Smooth muscle cell (in vitro differentiated cells): ENCODE measurements around the gene RALGAPA2. TPM values are rescaled to one million over a fixed set of nuclear protein-coding genes. Genes with fewer than 3 reads are reported as not detected.
A peak's percentile ranks its signal among the peaks of the same experiment; 100 is the strongest.

Source experiments
- DNase-seq: peaks from one replicate; lab custom pipeline; 2025; ENCODE audit not compliant: unreplicated experiment; lab: John Stamatoyannopoulos, UW
- H2AFZ ChIP-seq: fragments of 200-600 bp; sonication (generic); 2 replicates; pipeline ENCODE4 v1.6.0; 2016; ENCODE audit warnings: antibody characterized with exemption, low read depth, mild to moderate bottlenecking
- H3F3A ChIP-seq: fragments of 200-600 bp; sonication (generic); 2 replicates; pipeline ENCODE4 v1.6.0; 2017; ENCODE audit warnings: antibody characterized with exemption, low read depth
- H3K27ac ChIP-seq: fragments of 200-600 bp; sonication (generic); 2 replicates; pipeline ENCODE4 v1.5.1; 2016; ENCODE audit warnings: low read depth, mild to moderate bottlenecking
- H3K27me3 ChIP-seq: fragments of 200-600 bp; sonication (generic); 2 replicates; pipeline ENCODE4 v1.6.1; 2016; ENCODE audit warnings: low read depth, mild to moderate bottlenecking
- H3K36me3 ChIP-seq: fragments of 200-600 bp; sonication (generic); 2 replicates; pipeline ENCODE4 v1.5.1; 2016; ENCODE audit warnings: low read depth
- H3K4me1 ChIP-seq: fragments of 200-600 bp; sonication (generic); 2 replicates; pipeline ENCODE4 v1.5.1; 2016; ENCODE audit warnings: low read depth
- H3K4me2 ChIP-seq: fragments of 200-600 bp; sonication (generic); 2 replicates; pipeline ENCODE4 v1.6.0; 2016; ENCODE audit warnings: mild to moderate bottlenecking
- H3K4me3 ChIP-seq: fragments of 200-600 bp; sonication (generic); 2 replicates; pipeline ENCODE4 v1.5.1; 2016; ENCODE audit warnings: mild to moderate bottlenecking
- H3K79me2 ChIP-seq: fragments of 200-600 bp; sonication (generic); 2 replicates; pipeline ENCODE4 v1.6.0; 2016; ENCODE audit warnings: low read depth, mild to moderate bottlenecking
- H3K9ac ChIP-seq: fragments of 200-600 bp; sonication (generic); 2 replicates; pipeline ENCODE4 v1.6.0; 2016; ENCODE audit warnings: low read depth
- H3K9me3 ChIP-seq: fragments of 200-600 bp; sonication (generic); replicated peaks from 2 replicates; pipeline ENCODE4 v1.5.1; 2016; ENCODE audit warnings: low read depth
- H4K20me1 ChIP-seq: fragments of 200-600 bp; sonication (generic); 2 replicates; pipeline ENCODE4 v1.6.0; 2016; ENCODE audit warnings: low read depth
- WGBS: methylation state at CpG from one replicate; pipeline ENCODE4 v1.1.7; 2016; ENCODE audit warnings: low lambda C conversion rate; 5-methylcytosine and 5-hydroxymethylcytosine counted together
- polyA plus RNA-seq: library from polyadenylated mRNA; unstranded; fragments of >200 nt; fragmentation: Nextera tagmentation; extraction: Ambion mirVana; gene quantifications from 2 replicates; pipeline ENCODE4 v1.2.1, GENCODE V29; 2016
- total RNA-seq: library from RNA; depleted of rRNA; stranded (reverse); fragments of >200 nt; gene quantifications from 2 replicates; pipeline ENCODE4 v1.2.3, GENCODE V29; 2014
- TF ChIP-seq, protein P1 (sequence below): fragments of 200-600 bp; sonication (generic); IDR thresholded peaks from 2 replicates; pipeline ENCODE4 v1.5.1; 2017; ENCODE audit warnings: borderline replicate concordance, mild to moderate bottlenecking, antibody characterized with exemption; ENCODE audit not compliant: insufficient read depth, poor library complexity, severe bottlenecking

Gene RALGAPA2
- total and polyA plus RNA-seq, 2 experiments from 2014 or later, result 3.5 to 6.2 TPM

DNA sequence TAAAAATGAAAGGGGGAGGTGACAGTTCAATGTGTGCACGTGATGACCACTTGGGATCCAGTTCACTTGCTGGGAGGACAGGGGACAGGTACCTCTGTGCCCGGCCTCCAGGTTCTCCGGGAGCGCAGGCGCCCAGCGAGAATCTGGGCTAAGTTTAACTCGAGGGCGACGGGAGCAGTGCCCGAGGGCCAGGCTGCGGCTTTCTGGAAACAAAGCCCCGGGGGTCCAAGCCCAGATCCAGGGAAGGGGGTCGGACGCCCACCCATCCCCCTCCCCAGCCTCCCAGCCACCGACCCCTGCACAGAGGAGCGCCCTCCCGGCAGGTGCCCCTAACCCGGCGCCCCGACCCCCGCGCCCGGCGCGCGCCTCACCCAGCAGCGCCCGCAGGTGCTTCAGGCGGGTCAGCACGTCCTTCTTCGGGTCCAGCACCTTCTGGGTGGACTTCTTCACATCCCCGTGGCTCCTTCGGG, 405 bp downstream of the RALGAPA2 start:
- Histone ChIP-seq H3K27me3 (no peaks in the 10 kb centered on the region), H2AFZ (peak overlapping the region; percentile 99), H3K4me3 (peak overlapping the region; percentile 95), H3K36me3 (no peaks in the 10 kb centered on the region), H3K4me1 (peaks cover 12% of the 10 kb centered on the region), H3K27ac (no peak overlapping the region), H4K20me1 (no peaks in the 10 kb centered on the region), H3K9ac (peak overlapping the region; percentile 86), H3K9me3 (no peaks in the 10 kb centered on the region), H3F3A (no peaks in the 10 kb centered on the region), H3K4me2 (peak overlapping the region; percentile 92), H3K79me2 (peaks cover 10% of the 10 kb centered on the region)
- under 1% methylated on average over 31 of the region's 33 CpGs for WGBS
- TF ChIP-seq, protein P1, sequence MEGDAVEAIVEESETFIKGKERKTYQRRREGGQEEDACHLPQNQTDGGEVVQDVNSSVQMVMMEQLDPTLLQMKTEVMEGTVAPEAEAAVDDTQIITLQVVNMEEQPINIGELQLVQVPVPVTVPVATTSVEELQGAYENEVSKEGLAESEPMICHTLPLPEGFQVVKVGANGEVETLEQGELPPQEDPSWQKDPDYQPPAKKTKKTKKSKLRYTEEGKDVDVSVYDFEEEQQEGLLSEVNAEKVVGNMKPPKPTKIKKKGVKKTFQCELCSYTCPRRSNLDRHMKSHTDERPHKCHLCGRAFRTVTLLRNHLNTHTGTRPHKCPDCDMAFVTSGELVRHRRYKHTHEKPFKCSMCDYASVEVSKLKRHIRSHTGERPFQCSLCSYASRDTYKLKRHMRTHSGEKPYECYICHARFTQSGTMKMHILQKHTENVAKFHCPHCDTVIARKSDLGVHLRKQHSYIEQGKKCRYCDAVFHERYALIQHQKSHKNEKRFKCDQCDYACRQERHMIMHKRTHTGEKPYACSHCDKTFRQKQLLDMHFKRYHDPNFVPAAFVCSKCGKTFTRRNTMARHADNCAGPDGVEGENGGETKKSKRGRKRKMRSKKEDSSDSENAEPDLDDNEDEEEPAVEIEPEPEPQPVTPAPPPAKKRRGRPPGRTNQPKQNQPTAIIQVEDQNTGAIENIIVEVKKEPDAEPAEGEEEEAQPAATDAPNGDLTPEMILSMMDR, result no peak
- no peak for DNase-seq

DNA sequence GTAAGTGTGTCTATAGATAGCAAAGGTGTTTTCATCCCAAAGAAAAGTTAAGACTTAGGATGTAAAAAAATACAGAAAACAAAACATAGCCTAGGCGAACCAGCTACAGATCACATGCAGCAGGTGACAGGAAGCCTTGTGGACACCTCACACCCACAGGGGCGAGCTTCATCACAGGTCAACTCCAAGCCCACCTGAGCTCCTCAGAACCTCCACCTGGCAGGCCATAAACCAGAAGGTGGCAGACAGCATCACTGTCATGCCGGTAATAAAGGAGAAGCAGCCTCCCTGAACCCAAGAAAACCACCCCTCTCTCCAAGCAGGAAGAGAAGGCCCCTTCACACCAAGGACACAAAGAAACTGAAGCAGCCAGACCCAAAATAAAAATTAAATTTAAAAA, 1.0 kb downstream of the RALGAPA2 start:
- no peaks in the 10 kb centered on the region for H4K20me1 ChIP-seq
- no peak overlapping the region for H3K9ac ChIP-seq
- peaks cover 10% of the 10 kb centered on the region for H3K79me2 ChIP-seq
- H3K4me2 ChIP-seq, result peak overlapping the region; percentile 92
- peak overlapping the region; percentile 99 for H2AFZ ChIP-seq
- no peaks in the 10 kb centered on the region for H3F3A ChIP-seq
- TF ChIP-seq, protein P1, result no peak
- no peak overlapping the region for H3K27ac ChIP-seq
- peaks cover 12% of the 10 kb centered on the region for H3K4me1 ChIP-seq
- no peaks in the 10 kb centered on the region for H3K27me3 ChIP-seq
- DNase-seq, result no peak
- H3K9me3 ChIP-seq, result no peaks in the 10 kb centered on the region
- peak overlapping the region; percentile 95 for H3K4me3 ChIP-seq
- H3K36me3 ChIP-seq, result no peaks in the 10 kb centered on the region
- 62% methylated on average over 3 of the region's 3 CpGs for WGBS

DNA sequence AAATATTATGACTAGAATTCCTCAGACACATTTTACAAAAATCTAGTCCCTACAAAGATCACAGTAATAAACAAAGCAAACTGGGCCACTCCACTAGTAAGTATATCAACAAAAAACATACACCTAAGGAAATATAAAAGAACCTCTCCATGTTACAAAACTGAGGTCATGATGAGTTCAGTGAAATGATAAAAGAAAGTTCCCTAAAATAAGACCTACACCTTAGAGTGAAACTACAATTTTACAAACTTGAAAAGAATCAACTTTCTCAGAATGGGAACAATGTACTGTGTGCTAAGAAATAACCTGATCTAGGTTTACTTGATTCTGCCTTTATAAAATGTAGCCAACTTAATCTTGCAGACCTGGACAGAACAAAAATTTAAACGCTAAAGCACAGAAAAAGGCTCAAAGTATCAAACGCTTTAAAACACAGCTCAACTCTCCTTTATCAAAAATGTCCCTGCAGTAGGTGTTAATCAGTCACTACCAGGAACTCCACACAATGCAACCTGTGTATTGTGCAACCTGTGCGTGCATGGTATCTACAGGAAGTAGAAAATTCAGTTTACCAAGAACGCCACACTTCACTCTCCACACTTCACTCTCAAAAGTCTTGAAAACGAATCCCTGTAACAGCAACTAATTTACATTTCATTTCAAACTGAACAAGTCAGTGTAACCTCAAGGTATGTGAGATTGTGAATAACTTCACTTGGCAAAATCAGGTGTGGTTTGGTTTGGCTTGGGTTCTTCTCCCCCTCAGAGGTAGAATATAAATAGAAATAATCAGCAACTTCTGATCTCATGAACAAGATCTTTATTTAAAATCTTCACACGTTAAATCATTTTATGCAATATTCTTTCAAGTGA, 1.8 kb downstream of the RALGAPA2 start:
- Histone ChIP-seq H3K27ac (no peak overlapping the region), H3K9me3 (no peaks in the 10 kb centered on the region), H3F3A (no peaks in the 10 kb centered on the region), H3K4me2 (peak overlapping the region; percentile 92), H3K4me1 (peaks cover 12% of the 10 kb centered on the region), H3K36me3 (no peaks in the 10 kb centered on the region), H3K27me3 (no peaks in the 10 kb centered on the region), H3K4me3 (peak overlapping the region; percentile 95), H4K20me1 (no peaks in the 10 kb centered on the region), H3K9ac (no peak overlapping the region), H2AFZ (no peak overlapping the region), H3K79me2 (peaks cover 10% of the 10 kb centered on the region)
- WGBS, result 80% methylated on average over 6 of the region's 6 CpGs
- DNase-seq, result no peak
- TF ChIP-seq, protein P1, result no peak

DNA sequence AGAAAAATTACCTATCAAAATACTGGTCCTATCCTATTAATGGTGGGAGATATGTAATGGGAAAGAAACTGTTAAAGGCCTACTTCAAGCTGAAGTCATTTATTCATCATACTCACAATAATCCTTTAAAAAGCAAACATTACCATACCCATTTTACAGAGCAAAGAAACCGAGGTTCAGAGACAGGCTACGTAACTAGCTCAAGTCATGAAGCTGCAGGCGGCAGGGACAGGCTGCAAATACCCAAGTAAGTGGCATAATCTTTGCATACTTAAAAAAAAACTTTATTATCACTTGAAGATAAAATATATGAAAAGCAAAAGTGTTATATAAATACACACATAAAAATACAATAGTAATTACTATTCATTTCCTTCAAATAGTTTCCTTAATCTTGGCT, 2.6 kb downstream of the RALGAPA2 start:
- Histone ChIP-seq H3F3A (no peaks in the 10 kb centered on the region), H3K4me2 (no peak overlapping the region), H3K27ac (no peak overlapping the region), H3K4me1 (peaks cover 12% of the 10 kb centered on the region), H3K27me3 (no peaks in the 10 kb centered on the region), H3K9ac (no peak overlapping the region), H4K20me1 (no peaks in the 10 kb centered on the region), H2AFZ (no peak overlapping the region), H3K4me3 (peak overlapping the region; percentile 95), H3K9me3 (no peaks in the 10 kb centered on the region), H3K79me2 (peaks cover 10% of the 10 kb centered on the region), H3K36me3 (no peaks in the 10 kb centered on the region)
- TF ChIP-seq, protein P1, result no peak
- no peak for DNase-seq
- 94% methylated on average over 3 of the region's 3 CpGs for WGBS
